OCI-M2 (cell line): ENCODE measurements around the gene ABCC8.

Experiments
- DNase-seq: peaks from one replicate; lab custom pipeline; 2025; ENCODE audit not compliant: unreplicated experiment; lab: John Stamatoyannopoulos, UW

The ABCC8 gene

DNA sequence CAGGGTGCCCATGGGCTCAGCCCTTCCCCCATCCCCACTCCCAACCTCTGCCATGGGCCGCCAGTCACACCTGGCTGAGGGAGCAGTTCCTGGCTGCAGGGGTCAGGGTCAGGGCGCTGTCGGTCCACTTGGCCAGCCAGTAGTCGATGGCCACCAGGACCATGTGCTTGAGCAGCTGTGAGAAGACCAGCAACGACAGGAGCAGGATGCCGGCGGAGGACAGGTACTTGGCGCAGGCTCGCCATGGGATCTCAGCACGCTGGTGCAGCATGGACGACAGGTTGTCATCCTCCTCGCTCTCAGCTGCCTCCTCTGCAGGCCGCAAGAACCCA lies 69.9 kb downstream of the ABCC8 start:
- no peak for DNase-seq

GRCh38 chr11:17406082-17406817 lies 70.4 kb downstream of the ABCC8 start:
- DNase-seq: no peak

- DNase-seq: no peak
Measured at GRCh38 chr11:17405232-17406005, 71.2 kb downstream of the ABCC8 start.

GRCh38 chr11:17403980-17404759 lies 72.5 kb downstream of the ABCC8 start:
- no peak for DNase-seq

DNA sequence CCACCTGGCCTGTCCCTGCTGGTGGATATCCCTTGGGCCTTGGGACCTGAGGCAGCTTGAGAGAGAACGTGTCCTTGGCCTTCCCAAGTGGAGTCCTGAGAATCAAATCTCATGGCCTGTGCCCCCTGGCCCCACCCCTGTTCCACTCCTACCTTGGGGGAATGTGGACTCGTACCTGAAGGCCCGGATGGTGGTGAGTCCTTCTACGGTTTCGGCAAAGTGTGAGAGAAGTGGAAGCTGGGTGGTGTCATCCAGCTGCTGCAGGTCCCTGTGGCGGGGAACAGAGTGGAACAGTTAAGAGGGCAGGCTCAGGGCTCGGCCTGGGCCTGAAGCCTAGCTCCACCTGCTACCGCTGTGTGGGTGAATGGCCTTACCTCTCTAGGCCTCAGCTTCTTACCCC lies 74.2 kb downstream of the ABCC8 start:
- no peak for DNase-seq

DNA sequence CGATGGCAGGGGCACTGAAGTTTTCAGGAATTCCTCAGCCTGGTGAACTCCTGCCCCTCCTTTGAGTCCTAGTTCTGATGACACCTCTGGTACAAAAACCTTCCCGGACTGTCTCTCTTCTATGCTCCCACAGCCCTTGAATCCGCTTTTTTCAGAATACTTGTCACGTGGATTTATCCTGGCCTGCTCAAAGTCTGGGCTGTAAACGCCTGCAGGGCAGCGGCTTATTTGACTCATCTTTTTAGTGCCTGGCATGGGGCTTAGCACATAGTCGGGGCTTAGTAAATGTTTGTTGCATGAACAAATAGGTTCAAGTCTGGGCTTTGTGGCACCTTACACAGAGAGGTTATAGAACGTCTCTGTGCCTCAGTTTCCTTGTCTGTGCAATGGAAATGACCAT lies 74.8 kb downstream of the ABCC8 start:
- no peak for DNase-seq

DNA sequence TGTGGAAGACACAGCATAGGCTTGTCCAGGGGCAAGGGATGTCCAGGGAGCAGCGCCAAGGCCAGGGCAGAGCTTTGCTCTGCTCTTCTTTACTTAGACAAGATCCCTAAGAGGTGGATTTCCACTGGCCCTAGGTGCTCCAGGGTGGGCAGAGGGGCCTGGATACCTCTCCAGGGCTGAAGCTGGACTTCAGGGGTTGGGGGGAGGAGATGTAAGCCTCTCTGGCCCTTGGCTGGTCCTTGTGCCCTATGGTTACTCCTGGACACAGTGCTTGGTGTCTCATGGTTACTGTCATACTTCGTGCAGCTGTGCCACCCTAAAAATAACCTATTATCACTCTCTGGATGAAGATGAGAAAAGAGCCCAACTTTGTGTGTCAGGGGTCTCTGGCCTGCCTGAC lies 75.3 kb downstream of the ABCC8 start:
- no peak for DNase-seq

DNA sequence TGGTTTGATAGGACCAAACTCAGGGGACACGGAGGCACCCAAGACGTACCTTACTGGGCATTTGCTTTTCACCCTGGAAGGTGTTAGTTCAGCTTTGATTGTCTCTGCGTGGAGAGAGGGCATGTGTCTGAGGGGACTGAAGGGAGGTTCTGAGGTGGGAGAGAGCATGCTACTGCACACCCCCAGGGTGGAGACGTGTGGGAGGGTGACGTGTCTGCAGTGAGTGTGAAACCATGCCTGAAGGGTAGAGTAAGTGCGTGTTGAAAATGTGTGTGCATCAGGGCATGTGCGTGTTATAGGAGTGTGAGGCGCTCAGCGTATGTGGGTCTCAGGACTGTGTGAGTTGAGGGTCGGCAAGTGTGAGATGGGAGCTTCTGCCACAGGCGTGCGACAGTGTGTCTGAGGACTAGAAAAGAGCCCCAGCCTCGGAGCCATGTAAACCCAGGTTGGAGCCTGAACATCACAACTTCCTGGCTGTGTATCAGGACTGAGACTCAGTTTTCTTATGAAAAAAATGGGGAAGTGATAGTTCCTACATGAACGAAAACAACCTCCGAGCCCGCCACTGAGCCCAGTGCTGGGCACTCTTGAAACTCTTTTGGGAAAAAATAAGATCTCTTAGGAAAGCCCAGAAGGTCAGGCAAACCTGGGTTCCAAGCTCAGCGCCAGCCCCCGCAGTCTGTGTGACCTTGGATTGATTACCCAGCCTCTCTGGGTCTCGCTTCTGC lies 76.4 kb downstream of the ABCC8 start:
- DNase-seq: no peak

DNA sequence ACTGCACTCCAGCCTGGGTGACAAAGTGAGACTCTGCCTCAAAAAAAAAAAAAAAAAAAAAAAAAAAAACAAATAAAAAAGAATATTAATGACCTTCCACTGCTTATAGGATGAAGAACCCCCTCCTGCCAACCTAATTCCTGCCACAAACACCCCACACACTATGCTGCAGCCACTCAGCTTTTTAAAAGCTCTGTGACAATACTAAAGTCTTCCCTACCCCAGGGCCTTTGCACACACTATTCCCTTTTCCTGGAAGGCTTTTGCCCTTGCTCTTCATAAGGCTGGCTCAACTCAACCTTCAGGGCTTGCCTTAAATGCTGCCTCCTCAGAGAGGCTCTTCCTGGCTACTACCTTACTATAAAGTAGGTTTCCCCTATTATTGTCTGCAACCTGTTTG lies 77.4 kb downstream of the ABCC8 start:
- DNase-seq: no peak

DNA sequence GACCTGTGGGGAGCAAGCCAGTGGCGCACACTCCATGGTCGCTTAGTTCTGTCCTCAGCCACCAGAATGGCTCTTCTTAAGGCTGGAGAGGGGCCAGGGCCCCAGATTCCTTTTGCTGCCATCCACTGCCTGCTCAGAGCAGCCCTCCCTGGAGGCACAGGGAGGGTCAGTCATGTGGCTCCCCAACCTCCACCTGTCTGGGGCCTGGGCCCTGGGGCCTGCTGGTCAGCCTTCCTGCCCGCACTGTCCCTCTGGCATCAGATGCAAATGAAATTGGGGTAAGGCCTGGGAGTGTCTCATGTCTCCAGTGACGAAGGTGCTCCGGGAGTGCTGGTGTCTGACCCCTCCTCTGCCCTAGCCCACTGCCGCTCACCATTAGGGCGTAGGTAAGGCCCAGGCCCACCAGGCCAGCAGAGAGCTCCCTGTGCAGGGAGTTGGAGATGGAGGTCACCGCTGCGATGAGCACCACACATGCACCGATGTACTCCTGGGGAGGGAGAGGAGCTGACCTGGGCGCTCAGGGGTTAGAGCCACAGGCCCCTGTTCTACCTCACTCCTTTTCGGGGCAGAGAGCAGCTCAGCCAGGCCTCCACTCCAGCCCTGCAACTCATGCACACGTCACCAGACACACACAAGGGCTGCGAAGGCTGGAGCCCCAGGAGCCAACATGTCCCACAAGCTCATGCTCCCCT lies 79.2 kb downstream of the ABCC8 start:
- no peak for DNase-seq

DNA sequence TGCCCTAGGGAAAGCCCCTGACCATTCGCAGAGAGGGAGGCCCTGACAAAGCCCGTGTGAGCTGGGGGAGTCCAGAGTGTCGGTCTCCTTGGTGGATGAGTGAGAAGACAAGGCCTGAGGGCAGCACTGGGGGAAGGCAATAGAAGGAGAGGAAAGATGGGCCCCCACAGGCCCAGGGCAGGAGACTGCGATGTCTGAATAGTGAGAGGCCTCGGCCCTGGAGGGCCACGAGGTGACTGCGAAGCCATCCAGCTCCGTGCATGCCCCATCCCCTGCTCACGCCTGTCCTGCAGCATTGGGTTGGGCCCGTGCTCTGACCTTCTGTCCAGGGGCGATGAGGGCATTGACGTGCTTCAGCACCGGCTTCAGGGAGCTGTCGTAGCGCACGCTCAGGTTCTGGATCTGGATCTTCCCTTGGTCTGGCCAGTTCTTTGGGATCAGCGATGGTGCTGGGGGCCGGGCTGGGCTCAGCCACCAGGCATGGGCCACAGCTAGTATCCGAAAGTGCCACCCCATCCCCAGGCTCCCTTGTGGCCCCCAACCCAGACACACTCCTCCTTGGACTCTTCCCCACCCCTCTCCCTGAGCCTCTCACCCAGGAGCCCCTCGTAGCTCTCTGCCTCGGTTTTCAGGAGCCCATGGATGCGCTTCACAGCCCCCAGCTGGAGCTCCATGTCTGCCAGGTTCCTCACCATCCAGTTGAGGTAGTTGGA lies 79.9 kb downstream of the ABCC8 start:
- DNase-seq: no peak

GRCh38 chr11:17395978-17396377 lies 80.7 kb downstream of the ABCC8 start:
- DNase-seq: no peak

- DNase-seq: no peak
Measured at GRCh38 chr11:17395554-17395961, 81.1 kb downstream of the ABCC8 start.

- DNase-seq: no peak
Measured at GRCh38 chr11:17394743-17395390, 81.8 kb downstream of the ABCC8 start.

- DNase-seq: no peak
Measured at GRCh38 chr11:17393472-17393871, 83.2 kb downstream of the ABCC8 start.

DNA sequence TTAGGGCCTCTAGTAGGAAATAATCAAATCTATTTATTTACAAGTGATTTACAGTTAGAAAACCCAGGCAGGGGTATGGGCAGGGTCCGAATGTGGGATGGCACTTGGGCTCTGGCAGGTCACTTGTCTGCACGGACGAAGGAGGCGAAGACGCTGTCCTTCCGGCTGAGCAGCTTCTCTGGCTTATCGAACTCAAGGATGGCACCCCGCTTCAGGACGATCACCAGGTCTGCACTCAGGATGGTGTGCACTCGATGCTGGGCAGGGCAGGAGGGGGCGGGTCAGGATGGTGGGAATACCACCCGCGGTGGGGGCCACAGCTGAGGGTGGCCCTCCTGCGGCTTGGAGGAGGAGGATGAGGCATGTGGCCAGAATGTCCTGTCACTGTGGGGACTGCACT lies 83.8 kb downstream of the ABCC8 start:
- no peak for DNase-seq

- no peak for DNase-seq
Measured at GRCh38 chr11:17391493-17392355, 84.9 kb downstream of the ABCC8 start.

DNA sequence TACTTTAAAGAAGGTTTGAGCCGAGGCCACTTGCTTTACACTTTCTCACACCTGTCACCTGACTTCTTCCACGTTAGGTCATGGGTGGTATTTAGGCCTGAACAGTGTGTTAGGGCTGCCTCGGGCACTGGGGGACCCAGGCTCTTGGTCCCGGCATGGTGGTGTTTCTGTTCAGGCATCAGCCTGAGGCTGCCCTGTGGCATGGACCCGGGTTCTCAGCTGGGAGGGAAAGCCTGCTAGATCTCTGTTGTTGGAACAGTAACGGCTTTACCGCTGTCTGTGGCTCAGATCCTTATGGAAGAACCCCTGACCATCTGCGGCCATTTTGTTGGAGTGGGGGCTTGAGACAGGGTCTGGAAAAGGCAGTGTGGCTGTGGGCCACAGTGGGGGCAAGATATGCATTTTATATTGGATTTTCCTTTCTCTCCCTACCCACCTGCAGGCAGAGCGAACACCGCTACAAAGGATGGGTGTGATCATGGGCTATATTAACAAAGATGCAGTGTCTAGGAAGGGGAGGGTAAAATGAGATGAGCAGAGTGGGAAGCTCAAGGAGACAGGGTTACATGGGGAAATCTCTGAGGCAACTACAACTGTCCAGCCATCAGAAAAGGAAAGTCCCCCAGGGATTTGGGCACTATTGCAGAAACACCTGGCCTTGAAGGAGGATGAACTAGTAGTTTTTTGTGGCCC lies 86.5 kb downstream of the ABCC8 start:
- no peak for DNase-seq
